ENCODE data around the gene DTHD1.
A peak's percentile ranks its signal among the peaks of the same experiment; 100 is the strongest.

Gene DTHD1

GRCh38 chr4:36353998-36354397 is 72.6 kb downstream of the DTHD1 start:
- DNase-seq = no peak

GRCh38 chr4:36358173-36358572 is 76.8 kb downstream of the DTHD1 start:
- no peak for DNase-seq

- no peak for DNase-seq
Measured at GRCh38 chr4:36360755-36361154, 79.3 kb downstream of the DTHD1 start.

- DNase-seq = no peak
Measured at GRCh38 chr4:36363024-36363423, 81.6 kb downstream of the DTHD1 start.

GRCh38 chr4:36374836-36375511 is 93.6 kb downstream of the DTHD1 start:
- DNase-seq = no peak

GRCh38 chr4:36385951-36386571 is 104.6 kb downstream of the DTHD1 start:
- DNase-seq = no peak

GRCh38 chr4:36386691-36387090 is 105.3 kb downstream of the DTHD1 start:
- peak; percentile 15 for DNase-seq

- DNase-seq = no peak
Measured at GRCh38 chr4:36388710-36389109, 107.3 kb downstream of the DTHD1 start.

GRCh38 chr4:36391411-36391810 is 110.0 kb downstream of the DTHD1 start:
- no peak for DNase-seq

- DNase-seq = no peak
Measured at GRCh38 chr4:36392024-36392423, 110.6 kb downstream of the DTHD1 start.

- no peak for DNase-seq
Measured at GRCh38 chr4:36392916-36393315, 111.5 kb downstream of the DTHD1 start.

Measured in NCI-H1694 treated with DMSO at 0.1 percent for 48 hours (cell line).